Sigmoid colon (tissue), 7 donors: ENCODE measurements around the gene RS1. TPM values are rescaled to one million over a fixed set of nuclear protein-coding genes. Genes with fewer than 3 reads are reported as not detected.

ENCODE experiments used
- DNase-seq: peaks from one replicate; pipeline ENCODE4 v3.0.0-alpha.2; 2019
- H3K27ac ChIP-seq, 4 donors: fragments of 200-600 bp; sonication (generic); one replicate each; pipeline ENCODE4 v1.5.1; 2016 to 2019; ENCODE audit warnings: mild to moderate bottlenecking in 1 of 4
- H3K27me3 ChIP-seq, 3 donors: fragments of 200-600 bp; sonication (generic); one replicate each; pipeline ENCODE4 v1.5.1; 2019; ENCODE audit warnings: mild to moderate bottlenecking in 1 of 3
- H3K36me3 ChIP-seq, 4 donors: fragments of 200-600 bp; sonication (generic); one replicate each; pipeline ENCODE4 v1.5.1; 2016 to 2019
- H3K4me1 ChIP-seq, 4 donors: fragments of 200-600 bp; sonication (generic); one replicate each; pipeline ENCODE4 v1.5.1; 2017 to 2019
- H3K4me3 ChIP-seq, 4 donors: fragments of 200-600 bp; sonication (generic); one replicate each; pipeline ENCODE4 v1.5.1; 2017 to 2019; ENCODE audit warnings: mild to moderate bottlenecking in 2 of 4, moderate library complexity in 1 of 4
- H3K9me3 ChIP-seq, 4 donors: fragments of 200-600 bp in 3 of 4; sonication (generic) in 3 of 4; one replicate each; pipeline versions ENCODE4 v1.5.1 to v1.6.1; 2013 to 2019
- CTCF ChIP-seq, 4 experiments: fragments of 450-650 bp in 3 of 4; fragments of 200-600 bp in 1 of 4; IDR thresholded peaks; one replicate each; pipeline ENCODE4 v1.5.1; 2016 to 2019; ENCODE audit warnings: antibody characterized with exemption in 4 of 4, mild to moderate bottlenecking in 3 of 4, moderate library complexity in 2 of 4
- EP300 ChIP-seq, 4 donors: sonication (generic); formaldehyde crosslinking; IDR thresholded peaks; one replicate each; pipeline ENCODE4 v1.6.1; 2017; ENCODE audit warnings: antibody characterized with exemption in 4 of 4
- POLR2A ChIP-seq, 2 donors: fragments of 450-650 bp; IDR thresholded peaks; one replicate each; pipeline ENCODE4 v1.6.1; 2016; ENCODE audit warnings: antibody characterized with exemption in 2 of 2, mild to moderate bottlenecking in 2 of 2, moderate library complexity in 2 of 2
- POLR2AphosphoS5 ChIP-seq, 4 donors: sonication (generic); formaldehyde crosslinking; IDR thresholded peaks; one replicate each; pipeline ENCODE4 v1.6.1; 2017; ENCODE audit warnings: antibody characterized with exemption in 4 of 4
- WGBS, 2 donors: extraction: QIAGEN DNeasy Blood & Tissue Kit; methylation state at CpG; one replicate each; pipeline ENCODE4 v1.1.7; 2013; 5-methylcytosine and 5-hydroxymethylcytosine counted together
- intact Hi-C: fragments of 100-400 bp; cut with DNase I; formaldehyde crosslinking; loops from one replicate; pipeline ENCODE4 v1.15.1; 2023
- polyA plus RNA-seq, 3 donors: library from polyadenylated mRNA; stranded (reverse); fragments of 200-250 nt; gene quantifications; one replicate each; pipeline ENCODE4 v1.2.3, GENCODE V29; 2013
- total RNA-seq, 4 donors: library from RNA; depleted of rRNA; stranded (reverse); fragments of >200 nt; gene quantifications; one replicate each; pipeline ENCODE4 v1.1.0, GENCODE V29; 2016
- donor health status: healthy with polysubstance abuse.
- donor health status: Bipolar disorder and iron deficiency.
- donor health status: healthy.

Gene RS1
- total and polyA plus RNA-seq, 7 donors: 0.01 TPM; not detected in 6

DNA sequence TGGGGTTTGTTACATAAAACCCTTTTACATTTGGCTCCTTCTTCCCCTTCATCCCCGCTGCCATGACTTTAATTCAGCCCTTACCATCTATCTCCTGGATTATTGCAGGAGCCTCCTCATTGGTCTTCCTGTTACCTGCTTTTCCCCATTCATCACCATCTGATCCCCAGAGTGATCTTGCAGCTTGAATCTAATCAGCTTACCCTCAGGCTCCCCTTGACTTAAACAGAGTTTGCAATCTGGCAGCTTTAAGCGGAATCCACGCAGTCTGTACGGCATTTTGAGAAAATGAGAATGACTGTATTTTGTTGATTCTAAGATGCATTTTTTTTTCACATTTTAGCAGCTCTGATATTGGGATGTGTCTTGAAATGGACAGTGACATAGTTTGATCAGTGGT lies 20.6 kb upstream of the RS1 start:
- intact Hi-C loops: no loop called here
- no peaks in the 10 kb centered on the region for H3K27me3 ChIP-seq
- WGBS, 2 donors: 95% methylated on average over 4 of the region's 4 CpGs
- H3K9me3 ChIP-seq: no peaks in the 10 kb centered on the region
- DNase-seq: no peak
- H3K4me3 ChIP-seq: no peak overlapping the region
- no peaks in the 10 kb centered on the region for H3K36me3 ChIP-seq
- TF ChIP-seq POLR2AphosphoS5 (IDR thresholded peaks at IDR 0.05) (no peak), POLR2A (IDR thresholded peaks at IDR 0.05) (no peak), EP300 (IDR thresholded peaks at IDR 0.05) (no peak), CTCF (IDR thresholded peaks at IDR 0.05) (no peak)
- no peak overlapping the region for H3K27ac ChIP-seq
- H3K4me1 ChIP-seq: no peaks in the 10 kb centered on the region

DNA sequence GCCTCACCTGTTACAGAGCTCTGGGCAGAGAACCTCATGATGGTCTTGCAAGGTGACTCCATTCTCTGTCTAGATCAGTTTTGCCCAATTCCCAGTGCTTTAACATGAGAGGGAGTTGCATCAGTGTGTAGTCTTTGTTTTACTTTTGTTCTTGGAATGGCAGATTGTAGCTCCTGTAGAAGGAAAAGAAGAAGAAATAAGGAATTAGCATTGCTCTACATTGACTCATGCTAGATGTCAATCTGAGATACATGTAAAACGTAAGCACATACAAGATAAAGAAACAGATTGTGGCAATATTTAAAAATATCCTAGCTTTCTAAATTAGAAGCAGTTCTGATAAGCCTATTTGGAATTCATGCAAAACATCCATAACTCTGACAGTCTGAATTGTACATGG lies 19.5 kb upstream of the RS1 start:
- H3K9me3 ChIP-seq: no peaks in the 10 kb centered on the region
- H3K27ac ChIP-seq: no peak overlapping the region
- H3K4me1 ChIP-seq: no peaks in the 10 kb centered on the region
- WGBS, 2 donors: 69 to 74% methylated on average over 1 of the region's 1 CpG
- DNase-seq: no peak
- no peaks in the 10 kb centered on the region for H3K36me3 ChIP-seq
- no peaks in the 10 kb centered on the region for H3K27me3 ChIP-seq
- H3K4me3 ChIP-seq: no peak overlapping the region
- intact Hi-C loops: no loop called here
- TF ChIP-seq CTCF (IDR thresholded peaks at IDR 0.05): no peak
- no peak for TF ChIP-seq POLR2AphosphoS5 (IDR thresholded peaks at IDR 0.05)
- no peak for TF ChIP-seq POLR2A (IDR thresholded peaks at IDR 0.05)
- no peak for TF ChIP-seq EP300 (IDR thresholded peaks at IDR 0.05)

GRCh38 chrX:18687856-18688495 lies 16.1 kb upstream of the RS1 start:
- Histone ChIP-seq H3K4me1 (no peaks in the 10 kb centered on the region), H3K27ac (no peak overlapping the region), H3K36me3 (no peaks in the 10 kb centered on the region), H3K27me3 (no peaks in the 10 kb centered on the region), H3K9me3 (no peaks in the 10 kb centered on the region), H3K4me3 (no peak overlapping the region)
- TF ChIP-seq POLR2A (IDR thresholded peaks at IDR 0.05) (no peak), EP300 (IDR thresholded peaks at IDR 0.05) (no peak)
- intact Hi-C loops: no loop called here
- WGBS, 2 donors: 84 to 90% methylated on average over 7 of the region's 7 CpGs
- DNase-seq: no peak

DNA sequence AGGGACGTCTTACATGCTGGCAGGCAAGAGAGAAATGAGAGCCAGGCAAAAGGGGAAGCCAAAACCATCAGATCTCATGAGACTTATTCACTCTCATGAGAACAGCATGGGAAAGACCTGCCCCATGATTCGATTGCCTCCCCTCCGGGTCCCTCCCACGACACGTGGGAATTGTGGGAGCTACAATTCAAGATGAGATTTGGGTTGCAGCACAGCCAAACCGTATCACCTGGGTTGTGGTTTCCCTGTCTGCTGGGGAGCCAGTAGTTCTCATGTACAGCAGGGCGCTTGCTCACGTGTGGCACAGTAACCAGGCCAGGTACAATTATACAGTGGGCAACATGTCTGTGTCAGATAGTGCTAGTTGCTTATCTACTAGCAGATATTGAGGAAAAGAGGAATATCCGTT lies 11.1 kb upstream of the RS1 start:
- DNase-seq: no peak
- no peak overlapping the region for H3K4me3 ChIP-seq
- H3K4me1 ChIP-seq: no peaks in the 10 kb centered on the region
- no peak overlapping the region for H3K27ac ChIP-seq
- intact Hi-C loops: no loop called here
- no peaks in the 10 kb centered on the region for H3K9me3 ChIP-seq
- TF ChIP-seq CTCF (IDR thresholded peaks at IDR 0.05): no peak
- TF ChIP-seq EP300 (IDR thresholded peaks at IDR 0.05): no peak
- TF ChIP-seq POLR2AphosphoS5 (IDR thresholded peaks at IDR 0.05): no peak
- TF ChIP-seq POLR2A (IDR thresholded peaks at IDR 0.05): no peak
- 73 to 85% methylated on average over 9 of the region's 9 CpGs for WGBS, 2 donors
- H3K27me3 ChIP-seq: no peaks in the 10 kb centered on the region
- H3K36me3 ChIP-seq: no peaks in the 10 kb centered on the region

- WGBS, 2 donors: 94% methylated on average over 6 of the region's 6 CpGs
Observed at GRCh38 chrX:18681996-18682395, 10.1 kb upstream of the RS1 start.

More at GRCh38 chrX:18681996-18682395, 10.1 kb upstream of the RS1 start:
- DNase-seq: no peak
- no peak for TF ChIP-seq CTCF (IDR thresholded peaks at IDR 0.05)
- no peak for TF ChIP-seq EP300 (IDR thresholded peaks at IDR 0.05)
- TF ChIP-seq POLR2A (IDR thresholded peaks at IDR 0.05): no peak
- TF ChIP-seq POLR2AphosphoS5 (IDR thresholded peaks at IDR 0.05): no peak
- Histone ChIP-seq H3K27ac (no peak overlapping the region), H3K27me3 (no peaks in the 10 kb centered on the region), H3K4me3 (no peak overlapping the region), H3K36me3 (no peaks in the 10 kb centered on the region), H3K4me1 (no peaks in the 10 kb centered on the region), H3K9me3 (no peaks in the 10 kb centered on the region)
- intact Hi-C loops: no loop called here
